Loucy (cell line): Measurements from ENCODE around the gene CEBPB.

Experiments
- H2AFZ ChIP-seq: fragments of 200-600 bp; sonication (generic); 2 replicates; pipeline ENCODE4 v1.6.0; 2016; ENCODE audit warnings: antibody characterized with exemption, mild to moderate bottlenecking, low read length, moderate library complexity
- H3F3A ChIP-seq: fragments of 200-600 bp; 2 replicates; pipeline ENCODE4 v1.6.0; 2016; ENCODE audit warnings: antibody characterized with exemption, low read depth, mild to moderate bottlenecking
- H3K27me3 ChIP-seq: fragments of 200-600 bp; sonication (generic); 2 replicates; pipeline ENCODE4 v1.6.1; 2014; ENCODE audit warnings: low read length, mild to moderate bottlenecking; ENCODE audit not compliant: insufficient read depth, poor library complexity, severe bottlenecking
- H3K36me3 ChIP-seq: fragments of 200-600 bp; sonication (generic); 2 replicates; pipeline ENCODE4 v1.6.1; 2016; ENCODE audit warnings: low read length; ENCODE audit not compliant: insufficient read depth
- H3K4me1 ChIP-seq: fragments of 200-600 bp; sonication (generic); 2 replicates; pipeline ENCODE4 v1.5.1; 2014; ENCODE audit warnings: low read length, mild to moderate bottlenecking; ENCODE audit not compliant: insufficient read depth, poor library complexity, severe bottlenecking
- H3K4me2 ChIP-seq: fragments of 200-600 bp; sonication (generic); 2 replicates; pipeline ENCODE4 v1.6.0; 2014; ENCODE audit warnings: antibody characterized with exemption, low read length, low read depth, mild to moderate bottlenecking; ENCODE audit not compliant: poor library complexity, severe bottlenecking
- H3K4me3 ChIP-seq: fragments of 200-600 bp; sonication (generic); 2 replicates; pipeline ENCODE4 v1.5.1; 2014; ENCODE audit warnings: low read length, mild to moderate bottlenecking, mixed read lengths; ENCODE audit not compliant: poor library complexity, severe bottlenecking
- H3K79me2 ChIP-seq: fragments of 200-600 bp; sonication (generic); 2 replicates; pipeline ENCODE4 v1.6.1; 2014; ENCODE audit warnings: low read length; ENCODE audit not compliant: insufficient read depth
- H3K9ac ChIP-seq: fragments of 200-600 bp; sonication (generic); 2 replicates; pipeline ENCODE4 v1.6.0; 2014; ENCODE audit warnings: mild to moderate bottlenecking, low read depth, low read length, moderate library complexity; ENCODE audit not compliant: poor library complexity, severe bottlenecking
- H3K9me2 ChIP-seq: fragments of 200-600 bp; sonication (generic); replicated peaks from 2 replicates; pipeline ENCODE4 v1.6.1; 2016; ENCODE audit warnings: low read depth, low read length, mixed read lengths
- H3K9me3 ChIP-seq: fragments of 200-600 bp; sonication (generic); 2 replicates; pipeline ENCODE4 v1.6.1; 2014; ENCODE audit warnings: mild to moderate bottlenecking, antibody characterized with exemption, low read length, low read depth; ENCODE audit not compliant: insufficient read depth
- H4K20me1 ChIP-seq: fragments of 200-600 bp; sonication (generic); 2 replicates; pipeline ENCODE4 v1.6.0; 2014; ENCODE audit warnings: antibody characterized with exemption, low read length, mild to moderate bottlenecking; ENCODE audit not compliant: insufficient read depth, poor library complexity, severe bottlenecking
- CTCF ChIP-seq: fragments of 200-600 bp; sonication (generic); conservative IDR thresholded peaks from 2 replicates; pipeline ENCODE4 v1.5.1; 2014; ENCODE audit warnings: mild to moderate bottlenecking, antibody characterized with exemption, low read length
- EZH2phosphoT487 ChIP-seq: fragments of 200-600 bp; IDR thresholded peaks from 2 replicates; pipeline ENCODE4 v1.6.1; 2018; ENCODE audit warnings: antibody characterized with exemption, mild to moderate bottlenecking, moderate library complexity, borderline replicate concordance

CEBPB gene

DNA sequence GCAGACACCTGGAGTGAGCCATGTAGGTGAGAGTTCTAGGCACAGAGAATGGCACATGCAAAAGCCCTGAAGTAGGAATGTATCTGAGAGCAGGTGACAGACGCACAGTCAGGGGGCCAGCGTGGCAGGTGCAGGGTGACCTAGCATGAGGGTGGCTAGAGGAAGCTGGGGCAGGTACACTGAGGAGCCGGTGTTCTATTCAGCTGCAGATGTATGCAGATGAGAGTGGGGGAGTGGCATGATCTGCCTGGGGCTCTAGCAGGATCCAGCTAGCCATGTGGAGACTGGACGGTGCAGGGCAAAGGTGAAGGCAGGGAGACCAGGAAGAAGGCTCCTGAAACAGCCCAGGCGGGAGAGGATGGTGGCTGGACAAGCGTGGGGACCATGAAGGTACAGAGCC is 47.8 kb upstream of the CEBPB start:
- H3K27me3 ChIP-seq: no peaks in the 10 kb centered on the region
- no peak overlapping the region for H3K9ac ChIP-seq
- peaks cover 21% of the 10 kb centered on the region for H3K4me1 ChIP-seq
- no peaks in the 10 kb centered on the region for H3K9me3 ChIP-seq
- H3K4me2 ChIP-seq: no peak overlapping the region
- TF ChIP-seq EZH2phosphoT487: no peak
- TF ChIP-seq CTCF: no peak
- no peak overlapping the region for H2AFZ ChIP-seq
- peaks cover 82% of the 10 kb centered on the region for H3K79me2 ChIP-seq
- peaks cover 51% of the 10 kb centered on the region; the same call in 1 of the 2 replicates for H3K36me3 ChIP-seq
- H3F3A ChIP-seq: no peaks in the 10 kb centered on the region
- H3K4me3 ChIP-seq: no peak overlapping the region
- peaks cover 17% of the 10 kb centered on the region for H4K20me1 ChIP-seq
- H3K9me2 ChIP-seq: no peaks in the 10 kb centered on the region

DNA sequence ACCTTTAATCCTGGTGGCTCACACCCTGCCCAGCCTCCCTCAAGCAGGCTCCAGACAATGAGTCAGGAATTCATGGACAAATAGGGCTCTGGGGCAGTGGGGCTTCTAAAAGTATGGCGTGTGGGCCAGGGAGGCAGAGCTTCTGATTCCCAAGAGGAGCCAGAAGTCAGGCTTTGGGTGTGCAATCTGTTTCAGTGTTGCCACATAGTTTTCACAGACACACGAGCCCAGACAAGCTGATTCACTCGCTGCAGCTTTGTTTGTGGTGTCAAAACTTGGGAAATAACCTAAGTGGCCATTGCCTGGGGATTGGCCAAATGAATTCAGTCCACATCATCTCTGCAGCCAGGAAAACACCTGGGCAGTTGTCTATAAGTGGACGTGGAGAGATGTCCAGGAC is 46.3 kb upstream of the CEBPB start:
- Histone ChIP-seq H3K9me2 (no peaks in the 10 kb centered on the region), H4K20me1 (peaks cover 11% of the 10 kb centered on the region), H2AFZ (no peak overlapping the region), H3K4me1 (peaks cover 37% of the 10 kb centered on the region), H3K36me3 (peaks cover 37% of the 10 kb centered on the region; the same call in 1 of the 2 replicates), H3K27me3 (no peaks in the 10 kb centered on the region), H3K9ac (no peak overlapping the region), H3K9me3 (no peaks in the 10 kb centered on the region), H3F3A (no peaks in the 10 kb centered on the region), H3K4me2 (no peak overlapping the region), H3K79me2 (peaks cover 83% of the 10 kb centered on the region), H3K4me3 (no peak overlapping the region)
- TF ChIP-seq CTCF (no peak), EZH2phosphoT487 (no peak)

DNA sequence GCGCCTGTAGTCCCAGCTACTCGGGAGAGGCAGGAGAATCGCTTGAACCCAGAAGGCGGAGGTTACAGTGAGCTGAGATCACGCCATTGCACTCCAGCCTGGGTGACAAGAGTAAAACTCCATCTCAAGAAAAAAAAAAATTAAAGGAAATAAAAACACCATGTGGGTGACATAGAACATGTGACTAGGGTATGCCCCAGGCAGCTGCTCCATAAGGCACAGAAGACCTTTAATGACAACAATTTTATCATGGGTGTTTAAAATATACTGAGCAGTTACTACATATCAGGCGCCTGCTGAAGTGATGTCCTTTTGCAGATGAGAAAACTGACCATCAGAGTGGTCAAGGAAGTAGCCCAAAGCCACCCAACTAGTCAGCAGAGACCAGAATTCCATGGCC is 45.1 kb upstream of the CEBPB start:
- no peaks in the 10 kb centered on the region for H3K27me3 ChIP-seq
- TF ChIP-seq CTCF (no peak), EZH2phosphoT487 (no peak)
- peaks cover 48% of the 10 kb centered on the region for H3K4me1 ChIP-seq
- no peaks in the 10 kb centered on the region for H3K9me2 ChIP-seq
- no peak overlapping the region for H2AFZ ChIP-seq
- H4K20me1 ChIP-seq: peaks cover 13% of the 10 kb centered on the region
- peaks cover 85% of the 10 kb centered on the region for H3K79me2 ChIP-seq
- H3K4me3 ChIP-seq: peak overlapping the region; percentile 88
- H3K9me3 ChIP-seq: no peaks in the 10 kb centered on the region
- no peaks in the 10 kb centered on the region for H3F3A ChIP-seq
- peaks cover 27% of the 10 kb centered on the region; the same call in 1 of the 2 replicates for H3K36me3 ChIP-seq
- H3K9ac ChIP-seq: peak overlapping the region; percentile 99
- peak overlapping the region; percentile 93 for H3K4me2 ChIP-seq
